Mammary epithelial cell (primary cell): ENCODE results near the gene HOXC5.

Source experiments
- EZH2 ChIP-seq: IDR thresholded peaks from 2 replicates; pipeline ENCODE4 v1.6.1; 2012; ENCODE audit warnings: low read length, inconsistent platforms, borderline replicate concordance
- TF ChIP-seq, protein P1 (sequence below), 2 donors: IDR thresholded peaks in 1 of 2; conservative IDR thresholded peaks in 1 of 2; 2 replicates each; pipeline ENCODE4 v1.5.1; 2011 to 2012; ENCODE audit warnings: inconsistent platforms in 2 of 2, low read length in 2 of 2, mild to moderate bottlenecking in 2 of 2, control low read depth in 1 of 2, low read depth in 1 of 2; ENCODE audit not compliant: insufficient read depth in 1 of 2; ENCODE audit errors: extremely low read depth in 1 of 2

- TF ChIP-seq, protein P1, sequence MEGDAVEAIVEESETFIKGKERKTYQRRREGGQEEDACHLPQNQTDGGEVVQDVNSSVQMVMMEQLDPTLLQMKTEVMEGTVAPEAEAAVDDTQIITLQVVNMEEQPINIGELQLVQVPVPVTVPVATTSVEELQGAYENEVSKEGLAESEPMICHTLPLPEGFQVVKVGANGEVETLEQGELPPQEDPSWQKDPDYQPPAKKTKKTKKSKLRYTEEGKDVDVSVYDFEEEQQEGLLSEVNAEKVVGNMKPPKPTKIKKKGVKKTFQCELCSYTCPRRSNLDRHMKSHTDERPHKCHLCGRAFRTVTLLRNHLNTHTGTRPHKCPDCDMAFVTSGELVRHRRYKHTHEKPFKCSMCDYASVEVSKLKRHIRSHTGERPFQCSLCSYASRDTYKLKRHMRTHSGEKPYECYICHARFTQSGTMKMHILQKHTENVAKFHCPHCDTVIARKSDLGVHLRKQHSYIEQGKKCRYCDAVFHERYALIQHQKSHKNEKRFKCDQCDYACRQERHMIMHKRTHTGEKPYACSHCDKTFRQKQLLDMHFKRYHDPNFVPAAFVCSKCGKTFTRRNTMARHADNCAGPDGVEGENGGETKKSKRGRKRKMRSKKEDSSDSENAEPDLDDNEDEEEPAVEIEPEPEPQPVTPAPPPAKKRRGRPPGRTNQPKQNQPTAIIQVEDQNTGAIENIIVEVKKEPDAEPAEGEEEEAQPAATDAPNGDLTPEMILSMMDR (conservative IDR thresholded peaks at IDR 0.05 in 1 of 2, IDR thresholded peaks at IDR 0.05 in 1 of 2; ENCODE audit: extremely low read depth in 1 of 2, insufficient read depth in 1 of 2, low read depth in 1 of 2, low read length in 2 of 2), result peak; percentile 84 to 86
- no peak for TF ChIP-seq EZH2
Observed at GRCh38 chr12:54005853-54006558, 26.8 kb upstream of the HOXC5 start.
